ENCODE results near the gene ZNF445. TPM values are rescaled to one million over a fixed set of nuclear protein-coding genes. Genes with fewer than 3 reads are reported as not detected.
"Not testable (repeated sequence)": the region's sequence is repeated elsewhere in the genome, so short reads cannot be mapped to it uniquely, and the experiment has no call there.

ZNF445 gene
- total RNA-seq, 1 experiment from 2014 or later: 5.9 TPM

- DNase-seq (ENCODE audit: low read depth): no peak
Observed at GRCh38 chr3:44436181-44436580, 41.3 kb downstream of the ZNF445 start.

GRCh38 chr3:44434834-44435510 lies 42.5 kb downstream of the ZNF445 start:
- DNase-seq (ENCODE audit: low read depth): no peak

GRCh38 chr3:44430466-44430865 lies 47.0 kb downstream of the ZNF445 start:
- no peak for DNase-seq (ENCODE audit: low read depth)

- no peak for DNase-seq (ENCODE audit: low read depth)
Observed at GRCh38 chr3:44429459-44429858, 48.0 kb downstream of the ZNF445 start.

- no peak for DNase-seq (ENCODE audit: low read depth)
Observed at GRCh38 chr3:44428910-44429309, 48.6 kb downstream of the ZNF445 start.

GRCh38 chr3:44427683-44428082 lies 49.8 kb downstream of the ZNF445 start:
- no peak for DNase-seq (ENCODE audit: low read depth)

GRCh38 chr3:44424758-44425157 lies 52.7 kb downstream of the ZNF445 start:
- no peak for DNase-seq (ENCODE audit: low read depth)

GRCh38 chr3:44421280-44421679 lies 56.2 kb downstream of the ZNF445 start:
- DNase-seq (ENCODE audit: low read depth): no peak

GRCh38 chr3:44420676-44421075 lies 56.8 kb downstream of the ZNF445 start:
- no peak for DNase-seq (ENCODE audit: low read depth)

- no peak for DNase-seq (ENCODE audit: low read depth)
Observed at GRCh38 chr3:44419923-44420650, 57.4 kb downstream of the ZNF445 start.

- DNase-seq (ENCODE audit: low read depth): no peak
Observed at GRCh38 chr3:44419116-44419922, 58.2 kb downstream of the ZNF445 start.

- DNase-seq (ENCODE audit: low read depth): no peak
Observed at GRCh38 chr3:44418549-44418948, 58.9 kb downstream of the ZNF445 start.

- DNase-seq (ENCODE audit: low read depth): not testable (repeated sequence)
Observed at GRCh38 chr3:44418118-44418517, 59.4 kb downstream of the ZNF445 start.

- DNase-seq (ENCODE audit: low read depth): no peak
Observed at GRCh38 chr3:44416031-44417030, 61.1 kb downstream of the ZNF445 start.

GRCh38 chr3:44415421-44415820 lies 62.0 kb downstream of the ZNF445 start:
- no peak for DNase-seq (ENCODE audit: low read depth)

- DNase-seq (ENCODE audit: low read depth): no peak
Observed at GRCh38 chr3:44414517-44415090, 62.9 kb downstream of the ZNF445 start.

GRCh38 chr3:44412365-44412764 lies 65.1 kb downstream of the ZNF445 start:
- DNase-seq (ENCODE audit: low read depth): no peak

GRCh38 chr3:44411031-44411645 lies 66.3 kb downstream of the ZNF445 start:
- DNase-seq (ENCODE audit: low read depth): no peak

- no peak for DNase-seq (ENCODE audit: low read depth)
Observed at GRCh38 chr3:44409640-44410410, 67.6 kb downstream of the ZNF445 start.

Data from HT1080 (cell line).